Fibroblast of pulmonary artery (primary cell): ENCODE measurements around the gene LHFPL3.
A peak's percentile ranks its signal among the peaks of the same experiment; 100 is the strongest.

Experiments used
- DNase-seq: peaks from one replicate; pipeline ENCODE4 v3.0.0-alpha.2; 2010; ENCODE audit warnings: low read depth
- H3K4me3 ChIP-seq: replicated peaks from 2 replicates; pipeline ENCODE4 v1.5.1; 2011; ENCODE audit warnings: low read depth, mild to moderate bottlenecking, control low read depth, low read length, moderate library complexity
- TF ChIP-seq, protein P1 (sequence below): IDR thresholded peaks from 2 replicates; pipeline ENCODE4 v1.5.1; 2011; ENCODE audit warnings: mild to moderate bottlenecking, control low read depth, low read length, inconsistent platforms; ENCODE audit errors: missing control alignments

Gene LHFPL3

GRCh38 chr7:104859754-104860426 is 531.5 kb downstream of the LHFPL3 start:
- TF ChIP-seq, protein P1, sequence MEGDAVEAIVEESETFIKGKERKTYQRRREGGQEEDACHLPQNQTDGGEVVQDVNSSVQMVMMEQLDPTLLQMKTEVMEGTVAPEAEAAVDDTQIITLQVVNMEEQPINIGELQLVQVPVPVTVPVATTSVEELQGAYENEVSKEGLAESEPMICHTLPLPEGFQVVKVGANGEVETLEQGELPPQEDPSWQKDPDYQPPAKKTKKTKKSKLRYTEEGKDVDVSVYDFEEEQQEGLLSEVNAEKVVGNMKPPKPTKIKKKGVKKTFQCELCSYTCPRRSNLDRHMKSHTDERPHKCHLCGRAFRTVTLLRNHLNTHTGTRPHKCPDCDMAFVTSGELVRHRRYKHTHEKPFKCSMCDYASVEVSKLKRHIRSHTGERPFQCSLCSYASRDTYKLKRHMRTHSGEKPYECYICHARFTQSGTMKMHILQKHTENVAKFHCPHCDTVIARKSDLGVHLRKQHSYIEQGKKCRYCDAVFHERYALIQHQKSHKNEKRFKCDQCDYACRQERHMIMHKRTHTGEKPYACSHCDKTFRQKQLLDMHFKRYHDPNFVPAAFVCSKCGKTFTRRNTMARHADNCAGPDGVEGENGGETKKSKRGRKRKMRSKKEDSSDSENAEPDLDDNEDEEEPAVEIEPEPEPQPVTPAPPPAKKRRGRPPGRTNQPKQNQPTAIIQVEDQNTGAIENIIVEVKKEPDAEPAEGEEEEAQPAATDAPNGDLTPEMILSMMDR, result no peak
- DNase-seq, result no peak
- no peak overlapping the region for H3K4me3 ChIP-seq

GRCh38 chr7:104861729-104862390 is 533.5 kb downstream of the LHFPL3 start:
- TF ChIP-seq, protein P1, result no peak
- DNase-seq, result no peak

GRCh38 chr7:104862719-104863118 is 534.3 kb downstream of the LHFPL3 start:
- peak; percentile 10 for DNase-seq
- TF ChIP-seq, protein P1, result peak; percentile 40
- H3K4me3 ChIP-seq, result no peak overlapping the region

More at GRCh38 chr7:104861729-104862390, 533.5 kb downstream of the LHFPL3 start:
- no peak overlapping the region for H3K4me3 ChIP-seq

GRCh38 chr7:104873401-104873800 is 545.0 kb downstream of the LHFPL3 start:
- TF ChIP-seq, protein P1, result no peak
- no peak overlapping the region for H3K4me3 ChIP-seq
- peak; percentile 14 for DNase-seq

GRCh38 chr7:104878577-104878976 is 550.2 kb downstream of the LHFPL3 start:
- TF ChIP-seq, protein P1, result no peak
- no peak for DNase-seq
- H3K4me3 ChIP-seq, result no peak overlapping the region

DNA sequence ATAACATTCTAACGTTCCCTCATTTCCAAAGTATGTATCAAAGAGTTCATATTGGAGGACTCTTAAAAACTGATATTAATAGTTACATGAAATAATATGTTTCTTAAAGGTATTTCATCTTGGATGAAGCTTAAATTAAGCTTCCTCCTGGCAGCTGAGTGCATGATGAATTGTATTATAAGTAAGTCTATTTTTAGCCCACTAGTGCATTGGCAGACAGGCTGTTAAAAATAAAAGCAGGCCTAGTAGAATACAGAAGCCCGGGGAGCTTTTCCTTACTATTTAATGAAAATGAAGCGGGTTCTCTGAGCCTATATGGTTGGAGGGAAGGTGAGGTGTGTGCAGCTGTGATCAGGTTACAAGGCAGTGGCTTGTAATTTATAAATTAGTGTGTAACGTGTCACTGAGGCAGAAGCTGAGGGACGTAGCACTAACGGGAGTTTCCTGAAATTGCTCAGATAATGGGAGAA is 554.9 kb downstream of the LHFPL3 start:
- DNase-seq, result peak; percentile 4
- TF ChIP-seq, protein P1, result no peak
- H3K4me3 ChIP-seq, result no peak overlapping the region
